HepG2 (cell line): ENCODE measurements around the gene CDC34. TPM values are rescaled to one million over a fixed set of nuclear protein-coding genes. Genes with fewer than 3 reads are reported as not detected.
A peak's percentile ranks its signal among the peaks of the same experiment; 100 is the strongest.

ENCODE experiments used
- ADNP ChIP-seq: sonication (generic); formaldehyde crosslinking; IDR thresholded peaks from 2 replicates; pipeline ENCODE4 v1.4.0; 2020; ENCODE audit warnings: missing genetic modification reagents
- HDAC2 ChIP-seq: sonication (generic); formaldehyde crosslinking; IDR thresholded peaks from 2 replicates; pipeline ENCODE4 v1.4.0; 2020; ENCODE audit warnings: missing genetic modification reagents
- HINFP ChIP-seq: sonication (generic); formaldehyde crosslinking; IDR thresholded peaks from 2 replicates; pipeline ENCODE4 v1.4.0; 2020; ENCODE audit warnings: low read depth, mild to moderate bottlenecking, missing genetic modification reagents
- HNF1B ChIP-seq: sonication (generic); formaldehyde crosslinking; IDR thresholded peaks from 2 replicates; pipeline ENCODE4 v1.5.1; 2020; ENCODE audit warnings: mild to moderate bottlenecking, moderate library complexity, missing genetic modification reagents
- LCORL ChIP-seq, 2 experiments: fragments of 450-650 bp in 1 of 2; sonication (generic) in 1 of 2; formaldehyde crosslinking in 1 of 2; IDR thresholded peaks; 2 replicates each; pipeline versions ENCODE4 v1.5.0 to v1.6.1; 2017 to 2020; ENCODE audit warnings: antibody characterized with exemption in 1 of 2, missing genetic modification reagents in 1 of 2
- MXD4 ChIP-seq: IDR thresholded peaks from 2 replicates; pipeline ENCODE4 v1.6.1; 2016; ENCODE audit warnings: mild to moderate bottlenecking, missing biosample characterization, missing genetic modification reagents
- NBN ChIP-seq: fragments of 450-650 bp; conservative IDR thresholded peaks from 2 replicates; pipeline ENCODE4 v1.6.1; 2017
- TBX2 ChIP-seq: sonication (generic); formaldehyde crosslinking; IDR thresholded peaks from 2 replicates; pipeline ENCODE4 v1.5.0; 2020; ENCODE audit warnings: missing genetic modification reagents, mild to moderate bottlenecking, borderline replicate concordance
- TFDP2 ChIP-seq: sonication (generic); formaldehyde crosslinking; IDR thresholded peaks from 2 replicates; pipeline ENCODE4 v1.4.0; 2020; ENCODE audit warnings: missing genetic modification reagents
- ZBTB38 ChIP-seq: sonication (generic); formaldehyde crosslinking; IDR thresholded peaks from 2 replicates; pipeline ENCODE4 v1.5.1; 2020; ENCODE audit warnings: mild to moderate bottlenecking, missing genetic modification reagents
- ZBTB46 ChIP-seq: sonication (generic); formaldehyde crosslinking; IDR thresholded peaks from 2 replicates; pipeline ENCODE4 v1.4.0; 2020; ENCODE audit warnings: mild to moderate bottlenecking, missing genetic modification reagents, borderline replicate concordance
- ZFP37 ChIP-seq: sonication (generic); formaldehyde crosslinking; IDR thresholded peaks from 2 replicates; pipeline ENCODE4 v1.4.0; 2020; ENCODE audit warnings: missing genetic modification reagents, borderline replicate concordance
- ZNF18 ChIP-seq: sonication (generic); formaldehyde crosslinking; IDR thresholded peaks from 2 replicates; pipeline ENCODE4 v1.8.0; 2022; ENCODE audit warnings: mild to moderate bottlenecking, missing genetic modification reagents; ENCODE audit not compliant: insufficient replicate concordance
- ZNF317 ChIP-seq: sonication (generic); formaldehyde crosslinking; IDR thresholded peaks from 2 replicates; pipeline ENCODE4 v1.5.0; 2020; ENCODE audit warnings: mild to moderate bottlenecking, missing genetic modification reagents
- ZNF552 ChIP-seq: sonication (generic); formaldehyde crosslinking; IDR thresholded peaks from 2 replicates; pipeline ENCODE4 v1.9.0; 2022; ENCODE audit warnings: missing genetic modification reagents, mild to moderate bottlenecking, borderline replicate concordance
- ZNF574 ChIP-seq: sonication (generic); formaldehyde crosslinking; IDR thresholded peaks from 2 replicates; pipeline ENCODE4 v1.4.0; 2020; ENCODE audit warnings: missing genetic modification reagents
- ZNF615 ChIP-seq: sonication (generic); formaldehyde crosslinking; IDR thresholded peaks from 2 replicates; pipeline ENCODE4 v1.5.0; 2020; ENCODE audit warnings: mild to moderate bottlenecking, missing genetic modification reagents, borderline replicate concordance
- polyA plus RNA-seq, 8 experiments: library from polyadenylated mRNA; depleted of rRNA in 3 of 8; stranded (reverse) in 7 of 8; unstranded in 1 of 8; fragments of >200 nt; fragmentation: Illumina TruSeq in 4 of 8; extraction: Trizol in 4 of 8; gene quantifications; 2 replicates each; pipeline versions ENCODE4 v1.2.1 to v1.2.3, GENCODE V29; 2011 to 2016; ENCODE audit warnings: low read depth in 4 of 8, missing spikeins in 1 of 8, mixed read lengths in 1 of 8; ENCODE audit not compliant: insufficient read depth in 1 of 8
- total RNA-seq, 5 experiments: library from RNA; depleted of rRNA; stranded (reverse); fragments of >200 nt; fragmentation: Illumina TruSeq; extraction: Trizol; gene quantifications; 2 replicates each; pipeline ENCODE4 v1.2.3, GENCODE V29; 2016; ENCODE audit warnings: low read depth in 1 of 5

The CDC34 gene
- total and polyA plus RNA-seq, 2 of the 13 experiments (the other 11 are each of a cell fraction or from before 2014, with no cell fraction given), result 138 to 150 TPM

- peak; percentile 53 for TF ChIP-seq ZNF18 (CRISPR knock-in tag)
- no peak for TF ChIP-seq ZFP37 (CRISPR knock-in tag)
- TF ChIP-seq HDAC2 (CRISPR knock-in tag), result no peak
- TF ChIP-seq NBN, result no peak
- TF ChIP-seq ZBTB46, result peak; percentile 83; the same call in 1 of the 2 replicates
- 0 out of 2 replicates have a peak, but pooled peaks have one; percentile 88 for TF ChIP-seq ZNF615 (CRISPR knock-in tag)
- TF ChIP-seq ADNP (CRISPR knock-in tag), result 0 out of 2 replicates have a peak, but pooled peaks have one; percentile 14
- no peak for TF ChIP-seq LCORL (IDR thresholded peaks at IDR 0.05)
- TF ChIP-seq LCORL (CRISPR knock-in tag; IDR thresholded peaks at IDR 0.05), result no peak; the same call in none of the 2 replicates
- no peak for TF ChIP-seq ZNF574 (CRISPR knock-in tag)
- TF ChIP-seq TBX2 (CRISPR knock-in tag), result no peak
- TF ChIP-seq ZNF317 (CRISPR knock-in tag), result peak; percentile 49; the same call in 1 of the 2 replicates
- TF ChIP-seq MXD4, result 0 out of 2 replicates have a peak, but pooled peaks have one; percentile 1
- TF ChIP-seq ZBTB38, result peak; percentile 16; the same call in 1 of the 2 replicates
- no peak for TF ChIP-seq HINFP (CRISPR knock-in tag)
- TF ChIP-seq ZNF552 (CRISPR knock-in tag), result 0 out of 2 replicates have a peak, but pooled peaks have one; percentile 11
- TF ChIP-seq HNF1B, result no peak
- 0 out of 2 replicates have a peak, but pooled peaks have one; percentile 22 for TF ChIP-seq TFDP2 (CRISPR knock-in tag)
These were observed 42.0 kb upstream of the CDC34 start (continued) for GRCh38 chr19:489418-490196.
